ENCODE results near the gene BICD2. TPM values are rescaled to one million over a fixed set of nuclear protein-coding genes. Genes with fewer than 3 reads are reported as not detected.
"Not testable (repeated sequence)": the region's sequence is repeated elsewhere in the genome, so short reads cannot be mapped to it uniquely, and the experiment has no call there.

BICD2 gene
- total RNA-seq, 1 experiment from 2014 or later: 30.1 TPM

DNA sequence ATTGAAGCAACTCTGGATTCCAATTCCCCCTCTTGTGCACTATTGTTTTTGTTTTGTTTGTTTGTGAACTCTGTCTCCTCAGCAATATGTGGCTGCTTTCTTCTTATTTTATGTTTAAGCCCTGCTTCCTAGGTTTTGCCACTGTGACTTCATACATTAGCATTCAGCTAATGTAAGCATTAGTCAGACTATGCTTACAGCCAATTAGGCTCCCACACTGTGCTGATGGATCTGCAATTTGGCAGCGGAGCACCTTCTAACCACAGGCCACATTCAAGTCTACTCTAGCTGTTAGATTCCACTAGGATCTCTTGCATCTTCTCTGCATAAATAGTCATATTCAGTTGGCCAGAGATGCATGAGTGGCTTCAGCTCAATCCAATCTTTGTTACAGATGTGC, 9.6 kb upstream of the BICD2 start:
- in situ Hi-C loops (cut with HindIII; ENCODE audit: low pct_unique_long_range_greater_than_20kb, low sequenced_read_pairs): no loop called here
- DNase-seq (ENCODE audit: low read depth): no peak

DNA sequence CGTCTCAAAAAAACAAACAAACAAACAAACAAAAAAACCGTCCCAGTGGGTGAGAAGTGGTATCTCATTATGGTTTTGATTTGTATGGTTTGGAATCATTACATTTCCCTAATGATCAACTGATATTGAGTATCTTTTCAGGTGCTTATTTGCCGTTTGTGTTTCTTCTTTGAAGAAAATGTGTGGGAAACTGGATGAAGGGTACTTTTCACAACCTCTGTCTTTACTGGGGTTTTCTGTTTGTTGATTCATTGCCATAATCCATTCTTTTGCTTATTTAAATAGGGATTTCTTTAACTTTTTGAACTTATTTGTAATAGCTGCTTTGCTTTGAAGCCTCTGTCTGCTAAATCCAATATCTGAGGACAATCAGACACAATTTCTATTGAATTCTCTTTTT, 9.2 kb upstream of the BICD2 start:
- no peak for DNase-seq (ENCODE audit: low read depth)
- in situ Hi-C loops (cut with HindIII; ENCODE audit: low pct_unique_long_range_greater_than_20kb, low sequenced_read_pairs): no loop called here

DNA sequence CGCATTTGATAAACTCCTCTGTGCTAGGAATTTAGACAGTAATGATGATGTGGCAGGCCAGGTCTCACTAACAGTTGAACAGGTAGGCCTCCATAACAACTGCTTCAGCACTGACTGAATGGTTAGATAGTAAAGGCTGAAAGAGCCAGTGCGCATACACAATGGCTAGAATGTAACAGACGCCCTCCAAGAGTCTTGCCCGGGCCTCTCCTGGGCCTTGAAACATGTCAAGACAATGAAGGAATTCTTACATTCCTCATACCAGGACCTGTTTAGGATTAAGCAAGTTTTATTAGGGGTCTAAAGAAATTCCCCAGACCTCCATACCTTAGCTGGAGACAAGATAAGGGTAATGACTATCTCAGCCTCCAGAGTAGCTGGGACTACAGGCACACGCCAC, 6.7 kb upstream of the BICD2 start:
- DNase-seq (ENCODE audit: low read depth): no peak
- in situ Hi-C loops (cut with HindIII; ENCODE audit: low pct_unique_long_range_greater_than_20kb, low sequenced_read_pairs): no loop called here

DNA sequence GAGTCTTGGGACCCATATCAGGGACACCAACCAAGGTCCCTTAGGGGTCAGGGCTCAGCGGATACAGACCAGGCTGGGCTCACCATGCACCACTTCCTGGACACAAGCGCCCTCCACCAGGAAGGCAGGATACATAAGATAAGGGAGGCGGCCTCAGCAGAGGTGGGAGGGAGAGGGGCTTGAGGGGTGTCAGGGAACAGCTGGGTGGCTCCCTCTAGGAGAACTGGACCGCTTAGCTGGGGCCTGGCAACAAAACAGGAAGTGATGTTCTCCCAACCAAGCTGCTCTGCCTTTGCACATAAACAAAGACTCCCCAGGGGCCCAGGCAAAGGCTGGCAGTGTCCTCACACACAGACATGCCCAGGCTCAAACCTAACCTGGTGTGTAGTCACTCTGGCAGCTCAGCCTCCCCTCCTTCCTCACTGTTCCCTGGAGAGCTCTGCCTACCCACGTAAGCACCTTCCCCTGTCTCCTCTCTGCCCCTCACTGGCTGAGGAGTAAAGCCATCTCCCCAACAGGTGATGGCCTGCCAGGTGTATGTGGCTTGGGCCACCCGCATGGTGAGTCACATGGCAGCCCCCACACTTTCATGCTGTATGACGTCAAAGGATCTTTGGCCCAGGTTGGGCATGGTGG, 5.8 kb upstream of the BICD2 start:
- no peak for DNase-seq (ENCODE audit: low read depth)
- in situ Hi-C loops (cut with HindIII; ENCODE audit: low pct_unique_long_range_greater_than_20kb, low sequenced_read_pairs): no loop called here

DNA sequence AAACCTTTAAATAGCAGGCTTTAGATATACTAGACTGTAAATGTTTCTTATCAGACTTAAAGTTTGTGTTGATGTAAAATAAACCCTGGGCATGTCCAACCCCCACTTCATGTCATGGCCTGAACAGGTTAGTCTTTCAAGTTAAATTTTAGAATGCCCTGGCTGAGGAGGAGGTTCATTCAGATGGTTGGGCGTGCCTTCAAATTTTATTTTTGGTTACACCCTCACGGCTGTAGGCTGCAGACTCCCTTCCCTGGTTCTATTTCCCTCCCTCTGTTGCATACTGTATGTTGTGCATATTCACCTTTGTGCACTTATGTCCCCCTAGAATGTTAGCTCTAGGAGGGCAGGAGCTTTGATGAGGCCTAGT, 5.3 kb upstream of the BICD2 start:
- DNase-seq (ENCODE audit: low read depth): no peak
- in situ Hi-C loops (cut with HindIII; ENCODE audit: low pct_unique_long_range_greater_than_20kb, low sequenced_read_pairs): no loop called here

DNA sequence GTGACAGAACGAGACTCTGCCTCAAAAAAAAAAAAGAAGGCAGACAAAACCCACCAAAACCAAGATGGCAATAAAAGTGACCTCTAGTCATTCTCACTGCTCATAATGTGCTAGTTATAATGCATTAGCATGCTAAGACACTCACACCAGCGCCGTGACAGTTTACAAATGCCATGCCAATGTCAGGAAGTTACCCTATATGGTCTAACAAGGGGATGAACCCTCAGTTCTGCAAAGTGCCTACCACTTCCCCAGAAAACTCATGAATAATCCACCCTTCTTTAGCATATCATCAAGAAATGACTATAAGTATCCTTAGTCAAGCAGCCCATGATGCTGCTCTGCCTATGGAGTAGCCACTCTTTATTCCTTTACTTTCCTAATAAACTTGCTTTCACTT, 4.7 kb upstream of the BICD2 start:
- in situ Hi-C loops (cut with HindIII; ENCODE audit: low pct_unique_long_range_greater_than_20kb, low sequenced_read_pairs): no loop called here

DNA sequence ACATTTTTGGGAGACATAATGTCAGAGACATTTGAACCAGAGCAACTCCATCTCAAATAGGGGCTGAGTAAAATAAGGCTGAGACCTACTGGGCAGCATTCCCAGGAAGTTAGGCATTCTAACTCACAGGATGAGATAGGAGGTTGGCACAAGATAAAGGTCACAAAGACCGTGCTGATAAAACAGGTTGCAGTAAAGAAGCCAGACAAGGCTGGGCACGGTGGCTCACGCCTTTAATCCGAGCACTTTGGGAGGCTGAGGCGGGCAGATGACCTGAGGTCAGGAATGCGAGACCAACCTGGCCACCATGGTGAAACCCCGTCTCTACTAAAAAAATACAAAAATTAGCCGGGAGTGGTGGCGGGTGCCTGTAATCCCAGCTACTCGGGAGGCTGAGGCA, 4.2 kb upstream of the BICD2 start:
- in situ Hi-C loops (cut with HindIII; ENCODE audit: low pct_unique_long_range_greater_than_20kb, low sequenced_read_pairs); DNase-seq (ENCODE audit: low read depth): not testable (repeated sequence)

More for the DNA sequence above, 4.7 kb upstream of the BICD2 start:
- DNase-seq (ENCODE audit: low read depth): no peak

DNA sequence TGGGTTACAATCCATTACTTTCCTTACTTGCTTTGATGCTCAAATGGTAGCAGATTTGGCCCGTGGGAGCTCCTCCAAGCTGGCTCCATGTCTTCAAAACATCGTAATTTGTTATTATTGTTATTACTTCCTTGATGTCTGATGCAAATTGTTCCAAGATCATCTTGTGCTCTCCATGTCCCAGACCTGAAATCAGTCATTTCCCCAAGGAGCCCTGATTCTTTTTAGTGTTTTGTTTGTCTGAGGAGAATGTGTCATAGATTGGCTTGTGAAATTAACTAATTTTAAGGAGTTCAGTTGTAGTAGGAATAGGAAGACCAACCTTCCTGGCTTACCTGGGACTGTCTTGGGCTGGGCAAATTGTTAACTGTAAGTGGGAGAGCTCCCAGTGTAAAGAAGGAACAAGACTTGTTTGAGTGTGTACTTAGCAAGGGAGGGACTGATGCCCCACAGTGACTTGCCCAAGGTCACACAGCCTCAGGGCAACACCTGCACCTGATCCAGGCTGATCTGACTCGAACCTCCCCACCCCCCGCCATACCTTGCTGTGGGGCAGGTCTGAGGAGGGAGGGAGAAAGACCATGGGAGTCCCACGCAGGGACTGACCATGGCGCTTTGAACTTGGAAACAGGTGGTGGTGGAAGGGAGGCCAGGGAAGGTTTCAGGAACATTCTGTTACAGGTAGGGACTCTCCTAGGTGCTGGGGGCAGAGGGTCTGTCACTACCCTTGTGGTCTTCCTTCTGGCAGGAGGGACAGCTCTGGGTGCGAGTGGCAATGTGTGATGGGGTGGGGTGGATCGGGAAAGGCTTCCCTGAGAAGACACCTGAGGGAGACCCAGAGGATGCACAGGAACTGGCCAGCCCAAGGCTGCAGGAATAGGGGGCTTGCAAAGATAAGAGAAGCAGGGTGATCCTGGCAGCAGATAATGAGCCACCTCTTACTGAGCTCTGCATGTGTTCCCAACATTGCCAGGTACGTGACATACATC, 2.7 kb upstream of the BICD2 start:
- in situ Hi-C loops (cut with HindIII; ENCODE audit: low pct_unique_long_range_greater_than_20kb, low sequenced_read_pairs): no loop called here

DNA sequence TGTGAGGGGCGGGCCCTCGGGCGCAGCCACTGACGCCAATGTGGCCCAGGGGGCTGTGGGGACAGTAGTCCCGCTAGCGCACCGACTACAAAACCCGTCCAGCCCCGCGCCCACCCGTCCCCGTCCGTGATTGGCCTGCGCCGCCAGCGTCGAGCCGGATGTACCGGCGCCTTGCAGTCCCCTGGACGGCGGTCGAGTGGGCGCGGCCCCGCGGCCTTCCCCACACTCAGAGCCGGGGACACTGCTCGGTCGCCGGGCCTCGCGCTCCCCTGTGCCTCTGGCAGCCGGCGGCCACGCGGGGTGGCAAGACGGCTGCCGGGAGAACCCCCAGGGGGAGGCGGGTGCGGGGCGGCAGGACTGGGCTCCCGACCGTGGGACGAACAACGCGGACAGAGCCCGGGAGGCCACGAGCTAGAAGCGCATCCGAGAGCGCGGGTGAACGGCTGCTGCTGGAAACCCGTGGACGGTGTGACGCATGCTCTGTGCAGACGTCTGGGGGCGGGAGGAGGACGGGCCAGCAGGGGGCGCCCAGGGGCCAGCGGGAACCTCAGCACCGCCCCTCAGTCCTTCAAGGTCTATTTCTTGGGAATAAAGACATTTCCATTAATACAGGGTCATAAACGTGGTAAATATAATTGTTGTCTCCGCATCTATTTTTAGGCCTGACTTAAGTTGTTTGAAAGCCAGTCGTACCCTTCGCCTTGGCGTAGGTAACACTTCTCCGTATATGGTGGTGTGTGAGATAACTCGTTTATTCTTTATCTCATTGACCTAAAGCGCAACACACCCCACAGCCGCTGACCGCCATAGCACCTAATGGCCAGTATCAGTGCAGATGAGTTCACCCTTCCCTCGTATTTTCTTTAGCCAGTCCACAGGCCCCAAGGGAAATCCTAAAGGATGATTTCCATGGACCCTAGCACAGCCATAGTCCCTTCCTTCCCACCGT, 629 bp upstream of the BICD2 start:
- in situ Hi-C loops (cut with HindIII; ENCODE audit: low pct_unique_long_range_greater_than_20kb, low sequenced_read_pairs): no loop called here
- peak; percentile 96 for DNase-seq (ENCODE audit: low read depth)

More for the DNA sequence above, 2.7 kb upstream of the BICD2 start:
- DNase-seq (ENCODE audit: low read depth): no peak

DNA sequence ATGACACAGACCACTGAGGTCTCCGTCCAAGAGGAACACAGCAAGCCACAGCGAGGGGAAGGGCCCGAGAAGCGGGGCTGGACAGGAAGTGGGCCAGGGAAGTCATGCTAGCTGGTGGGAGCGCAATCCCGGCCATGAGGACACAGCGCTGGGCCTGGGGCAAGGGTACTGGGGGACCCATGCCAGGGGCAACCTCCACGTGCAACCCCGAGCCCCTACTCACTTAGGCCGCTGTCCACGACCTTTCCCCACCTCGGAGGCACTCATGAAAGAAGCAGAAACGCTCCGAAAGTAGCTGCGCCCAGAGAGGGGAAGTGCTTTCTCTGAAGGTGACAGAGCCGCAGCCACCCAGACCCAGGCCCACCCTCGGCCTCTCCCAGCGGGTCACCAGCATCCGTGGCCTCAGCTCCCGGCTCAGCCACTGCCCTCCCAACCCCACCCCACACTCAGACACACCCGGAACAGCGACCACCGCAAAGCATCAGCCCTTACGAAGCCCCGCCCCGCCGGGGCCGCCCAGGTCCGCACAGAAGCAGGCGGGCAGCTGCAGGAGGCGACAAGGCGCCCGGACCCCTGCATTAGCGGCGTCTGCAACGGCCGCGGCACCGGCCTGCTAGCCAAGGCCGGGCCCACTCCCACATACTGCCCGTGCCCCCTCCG, 782 bp downstream of the BICD2 start:
- no peak for DNase-seq (ENCODE audit: low read depth)
- in situ Hi-C loops (cut with HindIII; ENCODE audit: low pct_unique_long_range_greater_than_20kb, low sequenced_read_pairs): no loop called here

DNA sequence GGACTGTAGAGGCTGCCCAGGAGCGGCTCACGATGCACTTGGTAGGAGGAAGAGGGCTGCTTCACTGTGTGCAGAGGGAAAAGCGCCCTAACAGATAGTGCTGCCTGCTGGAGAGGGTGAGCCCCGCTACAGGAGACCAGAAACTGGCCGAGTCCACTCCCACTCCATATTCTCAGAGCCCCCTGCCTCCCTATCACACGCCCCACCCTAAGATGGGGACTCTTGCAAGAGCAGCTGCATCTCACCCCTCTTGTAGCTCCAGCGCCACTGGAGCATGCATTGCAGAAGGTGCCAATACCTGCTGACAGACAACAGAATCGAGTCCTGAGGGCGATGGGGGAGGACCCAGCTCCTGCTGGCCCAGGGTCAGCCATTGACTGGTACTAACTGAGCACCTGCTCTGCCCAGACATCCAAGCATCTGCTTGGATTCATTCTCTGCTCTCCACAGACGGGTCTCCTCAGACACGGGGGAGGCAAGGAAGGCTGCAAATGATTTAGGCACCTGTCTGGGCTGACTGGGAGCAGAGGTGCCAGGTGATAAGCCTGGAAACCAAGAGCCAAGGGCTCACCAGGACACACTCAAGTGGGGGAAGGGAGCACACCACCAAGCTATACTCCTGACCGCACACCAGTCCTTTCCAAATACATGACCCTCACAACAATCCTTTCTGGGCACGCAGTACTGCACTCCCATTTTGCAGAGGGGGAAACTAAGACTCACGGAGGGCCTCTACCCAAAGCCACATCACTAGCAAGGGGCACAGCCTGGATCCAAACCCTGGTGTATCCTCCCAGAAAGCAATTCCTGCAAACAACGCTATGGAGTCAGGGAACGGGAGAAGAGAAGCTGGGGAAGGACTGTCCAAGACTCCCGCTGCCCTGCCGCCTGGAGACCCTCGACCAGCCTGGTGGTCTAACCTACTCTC, 1.6 kb downstream of the BICD2 start:
- in situ Hi-C loops (cut with HindIII; ENCODE audit: low pct_unique_long_range_greater_than_20kb, low sequenced_read_pairs): no loop called here

DNA sequence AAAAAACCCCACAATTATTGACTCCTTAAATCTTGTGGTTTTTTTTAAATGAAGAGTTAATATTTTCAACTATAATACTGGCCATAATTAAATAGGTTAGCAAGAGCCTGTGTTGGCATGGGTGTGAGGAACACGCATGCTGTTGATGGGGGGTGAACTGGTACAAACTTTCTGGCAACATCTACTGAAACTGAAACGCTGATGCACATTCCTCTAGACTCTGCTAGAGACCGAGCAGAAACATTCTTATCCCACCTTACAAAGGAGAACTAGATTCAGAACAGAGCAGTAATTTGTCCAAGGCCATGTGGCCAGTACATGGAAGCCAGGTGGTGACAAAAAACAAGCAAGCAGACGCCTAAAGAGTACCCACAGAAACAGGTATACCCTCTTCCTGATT, 2.4 kb downstream of the BICD2 start:
- DNase-seq (ENCODE audit: low read depth): no peak
- in situ Hi-C loops (cut with HindIII; ENCODE audit: low pct_unique_long_range_greater_than_20kb, low sequenced_read_pairs): no loop called here

More for the DNA sequence above, 1.6 kb downstream of the BICD2 start:
- DNase-seq (ENCODE audit: low read depth): no peak

DNA sequence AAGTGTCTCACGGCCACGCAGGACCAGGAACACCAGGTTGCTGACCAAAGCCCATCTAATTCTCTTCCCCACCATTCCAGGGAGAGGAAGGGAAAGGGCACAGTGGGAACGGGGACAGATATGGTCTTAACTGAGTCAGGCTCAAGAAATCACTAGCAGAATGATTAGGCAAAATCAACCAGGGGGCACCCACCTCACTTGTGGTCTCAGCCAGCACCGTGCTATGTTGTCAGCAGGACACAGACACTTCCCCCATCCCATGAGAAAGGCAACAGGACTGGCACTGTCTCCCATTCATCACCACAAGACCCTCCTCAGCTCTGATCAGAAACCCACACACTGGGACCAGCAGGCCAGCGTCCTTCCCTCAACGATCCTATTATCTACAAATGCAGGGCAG, 2.9 kb downstream of the BICD2 start:
- in situ Hi-C loops (cut with HindIII; ENCODE audit: low pct_unique_long_range_greater_than_20kb, low sequenced_read_pairs): no loop called here
- DNase-seq (ENCODE audit: low read depth): no peak

DNA sequence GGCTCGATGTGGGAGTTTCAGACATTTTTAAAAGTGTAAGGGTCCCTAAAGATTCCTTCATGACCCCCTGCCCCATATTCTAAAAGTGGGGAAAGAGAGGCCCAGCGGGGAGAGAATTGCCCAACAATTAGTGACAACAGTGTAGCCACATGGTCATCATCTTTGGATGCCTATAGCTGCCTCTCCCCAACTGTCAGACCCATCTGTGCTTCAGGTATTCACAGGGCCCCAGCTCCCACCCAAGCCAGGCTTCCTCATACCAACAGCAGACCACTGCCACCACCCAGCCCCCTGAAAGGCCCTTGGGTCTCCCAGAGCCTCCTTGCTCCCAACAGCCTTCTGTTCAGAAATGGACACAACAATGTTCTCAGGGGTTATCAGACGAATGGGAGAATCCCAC, 4.1 kb downstream of the BICD2 start:
- in situ Hi-C loops (cut with HindIII; ENCODE audit: low pct_unique_long_range_greater_than_20kb, low sequenced_read_pairs): no loop called here
- no peak for DNase-seq (ENCODE audit: low read depth)

DNA sequence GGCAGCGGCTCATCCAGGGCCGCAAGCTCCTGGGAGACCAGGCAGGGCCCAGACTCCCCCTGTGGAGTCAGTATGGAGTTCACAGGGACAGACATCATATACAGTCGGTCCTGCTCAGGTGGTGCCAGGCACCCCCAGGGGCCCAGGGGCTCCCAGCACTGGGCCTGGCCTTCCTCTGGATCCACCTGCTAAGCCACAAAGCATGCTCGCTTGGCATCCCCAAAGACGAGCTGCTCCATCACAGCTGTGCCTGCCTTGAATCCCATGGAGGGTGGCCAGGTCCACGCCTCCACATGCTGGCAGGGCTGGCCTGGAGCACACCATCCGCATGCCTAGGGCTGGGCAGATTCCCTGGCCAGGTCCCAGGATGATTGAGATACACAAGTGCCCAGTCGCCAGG, 4.6 kb downstream of the BICD2 start:
- no peak for DNase-seq (ENCODE audit: low read depth)
- in situ Hi-C loops (cut with HindIII; ENCODE audit: low pct_unique_long_range_greater_than_20kb, low sequenced_read_pairs): no loop called here

DNA sequence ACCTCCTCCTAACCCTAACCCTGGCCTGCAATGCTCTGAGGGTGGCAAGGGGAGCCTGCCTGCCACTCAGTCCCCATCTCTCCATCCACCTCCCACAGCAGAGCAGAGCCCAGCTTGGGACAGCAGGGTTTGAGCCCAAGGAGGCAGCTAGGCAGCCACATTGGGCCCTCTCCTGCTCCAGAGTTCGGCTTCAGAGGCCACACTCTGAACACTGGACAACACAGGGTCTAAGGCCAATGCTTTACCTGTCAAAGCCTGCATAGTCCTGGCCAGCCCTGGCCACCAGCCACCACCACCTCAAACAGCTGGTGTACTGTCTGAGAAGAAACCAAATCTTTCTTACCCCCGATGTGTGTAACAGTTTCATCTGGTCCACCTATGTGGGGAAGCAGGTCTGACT, 5.2 kb downstream of the BICD2 start:
- in situ Hi-C loops (cut with HindIII; ENCODE audit: low pct_unique_long_range_greater_than_20kb, low sequenced_read_pairs): no loop called here
- DNase-seq (ENCODE audit: low read depth): no peak

DNA sequence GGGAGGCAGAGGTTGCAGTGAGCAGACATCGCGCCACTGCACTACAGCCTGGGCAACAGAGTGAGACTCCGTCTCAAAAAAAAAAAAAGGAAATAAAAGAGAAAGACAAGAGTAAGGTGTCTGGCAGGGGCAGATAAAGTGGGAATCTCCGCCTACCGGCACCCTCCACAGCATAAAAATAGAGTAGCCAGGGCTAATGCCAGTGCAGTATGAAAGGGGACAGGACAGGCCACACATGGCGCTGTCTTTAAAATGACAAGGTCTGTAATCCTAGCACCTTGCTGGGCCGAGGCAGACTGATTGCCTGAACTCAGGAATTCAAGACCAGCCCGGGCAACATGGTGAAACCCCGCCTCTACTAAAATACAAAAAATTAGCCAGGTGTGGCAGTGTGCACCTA, 7.8 kb downstream of the BICD2 start:
- in situ Hi-C loops (cut with HindIII; ENCODE audit: low pct_unique_long_range_greater_than_20kb, low sequenced_read_pairs): no loop called here
- DNase-seq (ENCODE audit: low read depth): no peak

Data from Caki2 (cell line).